H1 (cell line): ENCODE data around the gene DNMT3B.

Experiments
- CBX5 ChIP-seq: fragments of 300-800, 300-1000 bp; sonication (generic); IDR thresholded peaks from 2 replicates; pipeline ENCODE4 v1.7.1; 2016; ENCODE audit warnings: antibody characterized with exemption, low read length, low read depth
- CHD1 ChIP-seq: IDR thresholded peaks from 2 replicates; pipeline ENCODE4 v1.6.1; 2012; ENCODE audit warnings: low read depth, low read length, improper control_type of control experiment
- CHD2 ChIP-seq: IDR thresholded peaks from 2 replicates; pipeline ENCODE4 v1.6.1; 2012; ENCODE audit warnings: low read length, improper control_type of control experiment
- EP300 ChIP-seq, 2 experiments: IDR thresholded peaks; 1 replicate in 1 of 2; 2 replicates in 1 of 2; pipeline ENCODE4 v1.6.1; 2011 to 2012; ENCODE audit warnings: low read depth in 2 of 2, low read length in 2 of 2, mild to moderate bottlenecking in 2 of 2, borderline replicate concordance in 1 of 2, inconsistent platforms in 1 of 2, moderate library complexity in 1 of 2
- KDM1A ChIP-seq: fragments of 200-600, 300-600 bp; sonication (generic); IDR thresholded peaks from 2 replicates; pipeline ENCODE4 v1.7.1; 2016; ENCODE audit warnings: mild to moderate bottlenecking, low read length, borderline replicate concordance
- NRF1 ChIP-seq: IDR thresholded peaks from 2 replicates; pipeline ENCODE4 v1.6.1; 2011; ENCODE audit warnings: mild to moderate bottlenecking, low read depth, low read length, improper control_type of control experiment
- POLR2A ChIP-seq, 2 experiments: IDR thresholded peaks; 1 replicate in 1 of 2; 2 replicates in 1 of 2; pipeline ENCODE4 v1.6.1; 2011; ENCODE audit warnings: low read depth in 2 of 2, low read length in 2 of 2, mild to moderate bottlenecking in 2 of 2; ENCODE audit errors: control extremely low read depth in 1 of 2
- SP2 ChIP-seq: IDR thresholded peaks from 2 replicates; pipeline ENCODE4 v1.6.1; 2012; ENCODE audit warnings: mild to moderate bottlenecking, low read length, inconsistent platforms
- TAF1 ChIP-seq: IDR thresholded peaks from 2 replicates; pipeline ENCODE4 v1.6.1; 2011; ENCODE audit warnings: mild to moderate bottlenecking, low read depth, low read length
- TCF12 ChIP-seq: IDR thresholded peaks from 2 replicates; pipeline ENCODE4 v1.6.1; 2011; ENCODE audit warnings: low read depth, mild to moderate bottlenecking, low read length
- TF ChIP-seq, protein P1 (sequence below), 3 experiments: IDR thresholded peaks; 1 replicate in 2 of 3; 2 replicates in 1 of 3; pipeline versions ENCODE4 v1.5.1 to v1.6.1; 2011; ENCODE audit warnings: low read length in 3 of 3, mild to moderate bottlenecking in 3 of 3, inconsistent platforms in 2 of 3, low read depth in 1 of 3, moderate library complexity in 1 of 3; ENCODE audit not compliant: insufficient read depth in 1 of 3; ENCODE audit errors: control extremely low read depth in 1 of 3

DNA sequence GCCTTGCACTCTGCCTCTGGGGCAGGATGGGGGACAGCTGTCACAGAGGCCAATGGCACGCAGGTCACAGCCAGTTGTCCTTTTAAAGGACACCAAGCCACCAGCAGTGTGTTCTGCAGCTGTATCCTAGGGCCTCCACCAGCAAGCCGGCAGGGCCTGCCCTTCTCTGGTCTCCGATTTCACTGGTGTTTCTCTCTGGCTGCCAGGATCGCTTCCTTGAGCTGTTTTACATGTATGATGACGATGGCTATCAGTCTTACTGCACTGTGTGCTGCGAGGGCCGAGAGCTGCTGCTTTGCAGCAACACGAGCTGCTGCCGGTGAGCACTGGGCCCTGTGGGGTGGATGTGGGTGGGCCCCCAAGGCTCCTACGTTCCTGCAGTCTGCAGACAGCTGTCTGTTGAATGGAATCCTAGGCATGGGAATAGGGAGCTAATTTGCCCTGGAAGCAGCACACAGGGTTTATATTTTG lies 34.8 kb downstream of the DNMT3B start:
- TF ChIP-seq CBX5 = no peak
- TF ChIP-seq, protein P1, sequence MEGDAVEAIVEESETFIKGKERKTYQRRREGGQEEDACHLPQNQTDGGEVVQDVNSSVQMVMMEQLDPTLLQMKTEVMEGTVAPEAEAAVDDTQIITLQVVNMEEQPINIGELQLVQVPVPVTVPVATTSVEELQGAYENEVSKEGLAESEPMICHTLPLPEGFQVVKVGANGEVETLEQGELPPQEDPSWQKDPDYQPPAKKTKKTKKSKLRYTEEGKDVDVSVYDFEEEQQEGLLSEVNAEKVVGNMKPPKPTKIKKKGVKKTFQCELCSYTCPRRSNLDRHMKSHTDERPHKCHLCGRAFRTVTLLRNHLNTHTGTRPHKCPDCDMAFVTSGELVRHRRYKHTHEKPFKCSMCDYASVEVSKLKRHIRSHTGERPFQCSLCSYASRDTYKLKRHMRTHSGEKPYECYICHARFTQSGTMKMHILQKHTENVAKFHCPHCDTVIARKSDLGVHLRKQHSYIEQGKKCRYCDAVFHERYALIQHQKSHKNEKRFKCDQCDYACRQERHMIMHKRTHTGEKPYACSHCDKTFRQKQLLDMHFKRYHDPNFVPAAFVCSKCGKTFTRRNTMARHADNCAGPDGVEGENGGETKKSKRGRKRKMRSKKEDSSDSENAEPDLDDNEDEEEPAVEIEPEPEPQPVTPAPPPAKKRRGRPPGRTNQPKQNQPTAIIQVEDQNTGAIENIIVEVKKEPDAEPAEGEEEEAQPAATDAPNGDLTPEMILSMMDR (IDR thresholded peaks at IDR 0.05; ENCODE audit: control extremely low read depth in 1 of 3, insufficient read depth in 1 of 3, low read depth in 1 of 3, low read length in 3 of 3) = no peak
- no peak for TF ChIP-seq TCF12
- TF ChIP-seq CHD2 = no peak
- TF ChIP-seq KDM1A = no peak
- TF ChIP-seq TAF1 = no peak
- no peak for TF ChIP-seq POLR2A (IDR thresholded peaks at IDR 0.05; ENCODE audit: control extremely low read depth in 1 of 2, low read depth in 2 of 2, low read length in 2 of 2)
- no peak for TF ChIP-seq CHD1
- TF ChIP-seq NRF1 = no peak
- TF ChIP-seq EP300 (IDR thresholded peaks at IDR 0.05; ENCODE audit: borderline replicate concordance in 1 of 2, low read depth in 2 of 2, low read length in 2 of 2) = no peak
- no peak for TF ChIP-seq SP2
